8988T (cell line): ENCODE measurements around the gene MYBPH.

Experiments
- DNase-seq: peaks from one replicate; pipeline ENCODE4 v3.0.0; 2011

The MYBPH gene

DNA sequence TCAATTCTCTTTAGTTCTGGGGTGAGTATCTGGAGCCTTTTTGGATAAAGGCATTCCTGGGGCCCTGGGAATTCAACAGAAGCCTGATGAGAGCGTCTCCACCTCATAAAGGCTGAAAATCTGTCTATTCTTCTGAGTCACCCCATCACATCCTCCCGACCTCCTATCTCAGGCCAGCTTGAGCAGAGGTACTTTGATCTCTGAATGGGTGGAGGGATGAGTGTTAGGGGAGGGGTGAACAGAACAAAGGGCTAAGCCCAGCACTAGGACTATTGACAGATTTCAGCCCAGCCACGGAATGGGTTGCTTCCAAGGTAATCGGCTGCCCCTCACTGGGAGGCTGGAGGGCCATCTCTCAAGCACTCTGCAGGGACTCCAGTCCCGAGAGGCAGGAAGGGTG lies 2.5 kb upstream of the MYBPH start:
- DNase-seq = no peak

DNA sequence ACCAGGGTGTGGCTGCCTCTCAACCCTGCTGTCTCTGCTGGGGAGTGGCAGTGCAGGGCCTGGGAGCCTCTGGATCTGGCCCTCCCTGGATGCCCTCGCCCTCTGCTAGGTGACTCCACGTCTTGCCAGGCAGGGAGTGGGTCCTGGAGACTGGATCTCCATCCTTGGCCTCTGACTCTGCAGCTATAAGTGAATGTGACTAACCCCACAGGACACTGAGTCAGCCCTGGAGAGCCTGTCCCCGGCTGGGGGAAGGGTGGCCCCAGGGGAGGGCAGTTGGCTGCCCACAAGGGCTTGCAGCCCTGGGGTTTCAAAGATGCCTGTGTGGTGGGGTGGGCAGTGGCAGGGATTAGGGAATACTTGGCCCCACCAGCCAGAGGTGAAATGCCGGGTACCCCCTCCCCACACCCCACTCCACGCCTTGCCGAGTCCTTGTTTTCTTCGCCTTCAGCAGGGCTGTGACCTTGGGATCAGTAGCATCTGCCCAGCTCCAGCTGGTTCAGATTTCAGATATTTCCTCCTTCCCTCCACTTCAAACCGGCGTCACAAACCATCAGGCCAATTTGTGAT lies 1.9 kb upstream of the MYBPH start:
- DNase-seq = peak; percentile 42

DNA sequence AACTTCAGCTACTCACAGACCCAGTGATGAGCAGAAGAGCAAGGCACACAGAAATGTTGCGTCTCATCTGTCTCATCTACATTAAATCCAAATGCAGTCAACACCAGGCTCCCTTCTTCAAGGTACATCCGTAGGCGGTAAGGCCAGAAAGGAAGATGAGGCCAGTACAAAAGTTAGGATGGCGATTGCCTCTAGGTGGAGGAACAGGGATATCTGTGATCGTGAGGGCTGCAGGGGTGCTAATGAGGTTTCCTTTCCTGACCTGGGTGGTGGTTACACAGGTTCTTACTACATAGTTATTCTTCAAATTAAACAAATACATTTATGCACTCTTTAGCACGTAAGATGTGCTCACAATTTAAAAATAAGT lies 1.4 kb upstream of the MYBPH start:
- no peak for DNase-seq

DNA sequence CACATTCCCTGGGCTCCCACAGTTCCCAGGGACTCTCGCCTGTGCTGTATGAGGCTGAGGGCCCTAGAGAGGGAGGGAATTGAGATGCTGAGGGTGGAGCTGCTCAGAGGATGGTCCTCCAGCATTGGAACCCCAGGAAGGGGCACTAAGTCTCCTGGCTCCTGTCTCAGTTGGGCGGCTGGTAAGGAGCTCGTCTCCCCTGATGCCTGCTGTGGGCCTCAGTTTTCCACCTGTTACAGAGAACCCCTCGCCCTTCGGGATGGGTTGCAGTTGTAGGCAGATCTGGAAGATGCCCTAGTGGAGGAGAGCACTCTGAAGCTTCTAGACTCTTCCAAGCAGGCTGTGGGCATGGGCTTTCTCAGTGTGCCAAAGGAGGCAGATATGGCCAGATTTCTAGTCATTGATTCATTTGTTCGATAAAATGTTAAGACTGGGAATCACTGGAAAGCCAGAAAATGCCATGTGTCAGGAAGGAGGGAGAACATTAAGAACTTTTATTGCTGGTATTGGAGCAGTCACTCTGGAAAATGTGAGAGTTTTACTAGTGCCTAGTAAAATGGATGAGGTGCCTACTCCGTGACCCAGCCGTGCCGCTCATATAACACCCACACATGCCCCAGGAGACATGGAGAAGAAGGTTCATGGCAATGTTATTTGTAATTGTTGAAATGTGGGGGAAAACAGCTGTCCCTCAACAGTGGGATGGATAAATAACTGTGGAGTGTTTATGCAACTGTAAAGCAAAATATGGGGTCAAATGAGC lies 828 bp upstream of the MYBPH start:
- DNase-seq = no peak

DNA sequence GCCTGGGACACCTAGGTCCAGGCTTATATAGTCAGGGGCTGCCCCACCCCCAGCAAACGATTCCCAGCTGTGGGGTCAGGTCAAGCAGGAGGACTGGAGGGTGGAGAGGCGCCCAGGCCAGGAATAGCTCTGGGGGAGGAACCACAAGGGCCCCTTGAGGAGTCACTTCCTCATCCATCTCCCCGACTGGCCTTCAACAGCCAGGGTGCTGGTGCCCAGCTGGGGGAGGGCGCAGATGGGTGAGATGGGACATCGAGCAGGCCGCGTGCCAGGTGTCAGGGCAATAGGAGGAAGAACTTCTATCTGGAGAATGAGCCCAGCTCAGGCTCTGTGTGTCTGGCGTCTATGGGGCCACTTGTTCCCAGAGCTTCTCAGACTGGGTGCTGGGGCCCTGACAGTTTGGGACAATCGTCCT lies 208 bp upstream of the MYBPH start:
- DNase-seq = no peak

DNA sequence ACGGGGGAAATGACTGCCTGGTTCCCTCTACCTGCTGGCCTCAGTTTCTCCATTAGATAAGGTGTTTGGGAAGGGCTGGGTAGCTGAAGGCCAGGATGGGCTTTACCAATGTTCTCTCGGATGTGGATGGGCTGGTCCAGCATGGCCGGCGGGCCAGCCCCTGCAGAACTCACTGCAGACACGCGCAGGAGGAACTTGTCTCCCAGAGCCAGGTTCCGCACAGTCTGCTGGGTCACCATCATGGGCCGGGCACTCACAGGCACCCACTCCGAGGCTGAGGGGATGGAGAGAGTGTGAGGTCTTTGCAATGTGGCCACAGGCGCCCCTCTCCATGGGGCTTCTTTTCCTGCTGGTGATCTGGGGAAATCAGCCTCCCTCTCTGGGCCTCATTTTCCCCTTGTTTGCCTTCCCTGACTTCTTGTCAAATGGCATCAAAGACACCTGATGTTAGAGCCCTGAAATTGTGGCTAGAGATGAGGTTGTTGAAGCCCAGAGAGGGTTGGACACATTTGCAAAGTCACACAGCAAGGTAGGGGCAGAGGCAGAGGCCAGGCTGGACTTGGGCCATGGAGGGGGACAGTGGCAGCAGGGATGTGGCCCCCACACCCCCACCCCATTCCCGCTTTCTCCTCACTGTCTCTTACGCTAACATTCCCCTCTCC lies 1.2 kb downstream of the MYBPH start:
- DNase-seq = no peak

DNA sequence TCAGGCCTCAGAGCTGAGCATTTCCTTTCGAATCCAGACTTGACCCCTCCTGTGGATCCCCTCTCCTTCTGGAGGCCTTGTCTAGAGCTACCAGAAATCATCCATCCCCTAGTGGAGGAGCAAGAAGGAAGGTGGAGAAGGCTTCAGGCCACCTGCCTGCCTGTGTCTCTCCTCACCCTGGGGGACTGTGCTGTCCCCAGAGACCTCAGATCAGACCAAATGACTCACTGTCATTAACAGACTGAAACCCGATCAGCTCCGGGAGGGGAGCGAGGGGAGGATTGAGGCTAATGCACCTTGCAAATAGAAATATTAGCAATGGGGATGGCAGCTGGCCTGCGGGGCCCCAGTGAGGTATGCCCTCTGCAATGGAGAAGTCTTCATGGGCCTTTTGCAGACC lies 2.1 kb downstream of the MYBPH start:
- DNase-seq = no peak

DNA sequence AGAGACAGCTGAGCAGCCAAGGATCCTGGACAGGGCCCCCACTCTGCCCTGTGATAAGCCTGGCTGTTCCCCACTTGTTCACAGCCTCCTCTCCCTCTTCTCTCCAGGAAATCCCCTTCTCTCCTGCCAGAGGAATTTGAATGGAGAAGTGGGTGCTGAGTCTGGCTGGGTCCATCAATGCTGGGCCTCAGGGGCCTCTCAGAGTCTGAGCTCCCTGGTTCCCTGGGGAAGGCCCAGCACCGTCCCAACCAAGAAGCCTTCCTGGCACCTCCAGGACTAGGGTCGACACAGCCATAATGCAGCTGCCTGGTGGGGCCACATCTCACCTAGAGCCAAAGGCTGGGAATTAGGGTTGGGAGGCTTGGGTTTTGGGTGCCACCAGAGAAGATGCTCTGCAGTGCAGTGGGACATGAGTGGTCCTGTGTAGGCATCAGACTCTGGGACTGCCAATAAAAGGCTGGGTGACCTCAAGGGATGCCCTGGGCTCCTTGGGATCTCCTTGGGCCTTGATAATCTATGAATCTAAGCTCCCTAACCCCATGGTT lies 2.5 kb downstream of the MYBPH start:
- DNase-seq = no peak

DNA sequence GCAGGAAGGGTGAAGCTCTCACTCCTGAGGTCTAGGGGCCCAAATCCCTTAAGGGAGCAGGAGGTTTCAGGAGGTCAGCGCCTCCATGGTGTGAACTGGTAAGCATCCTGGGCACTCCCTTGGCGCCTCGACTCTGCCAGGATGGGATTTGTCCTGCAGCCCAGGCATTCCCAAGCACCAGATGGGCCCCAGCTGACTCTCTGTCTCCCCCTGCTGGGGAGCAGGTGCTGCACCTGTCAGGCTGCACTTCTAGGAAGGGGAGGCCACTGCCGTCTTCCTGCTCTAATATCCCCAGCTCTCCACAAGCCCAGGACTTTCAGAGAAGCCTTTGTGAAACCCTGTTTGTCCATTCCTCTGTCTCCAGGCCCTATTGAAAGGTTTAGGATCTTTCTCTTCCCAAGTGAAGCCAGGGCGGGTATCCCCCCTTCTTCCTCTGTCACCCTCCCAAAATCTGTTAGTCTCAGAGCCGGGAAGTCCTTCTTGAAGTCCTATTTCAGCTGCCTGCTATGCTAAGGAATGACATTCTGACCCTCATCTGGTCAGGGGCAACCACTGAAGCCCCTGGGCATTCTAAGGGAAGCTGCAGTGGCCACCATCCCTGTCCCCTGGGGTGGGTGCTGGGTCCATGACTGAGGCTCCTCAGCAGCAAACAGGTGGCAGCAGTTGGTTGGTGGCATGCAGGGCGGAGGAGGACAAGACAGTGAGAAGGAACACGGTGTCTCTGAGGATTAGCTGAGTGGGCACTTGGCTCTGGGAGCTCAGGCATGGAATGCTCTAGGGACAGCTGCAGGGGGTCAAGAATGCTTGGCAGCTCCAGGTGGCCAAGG lies 3.2 kb downstream of the MYBPH start:
- DNase-seq = peak; percentile 92

DNA sequence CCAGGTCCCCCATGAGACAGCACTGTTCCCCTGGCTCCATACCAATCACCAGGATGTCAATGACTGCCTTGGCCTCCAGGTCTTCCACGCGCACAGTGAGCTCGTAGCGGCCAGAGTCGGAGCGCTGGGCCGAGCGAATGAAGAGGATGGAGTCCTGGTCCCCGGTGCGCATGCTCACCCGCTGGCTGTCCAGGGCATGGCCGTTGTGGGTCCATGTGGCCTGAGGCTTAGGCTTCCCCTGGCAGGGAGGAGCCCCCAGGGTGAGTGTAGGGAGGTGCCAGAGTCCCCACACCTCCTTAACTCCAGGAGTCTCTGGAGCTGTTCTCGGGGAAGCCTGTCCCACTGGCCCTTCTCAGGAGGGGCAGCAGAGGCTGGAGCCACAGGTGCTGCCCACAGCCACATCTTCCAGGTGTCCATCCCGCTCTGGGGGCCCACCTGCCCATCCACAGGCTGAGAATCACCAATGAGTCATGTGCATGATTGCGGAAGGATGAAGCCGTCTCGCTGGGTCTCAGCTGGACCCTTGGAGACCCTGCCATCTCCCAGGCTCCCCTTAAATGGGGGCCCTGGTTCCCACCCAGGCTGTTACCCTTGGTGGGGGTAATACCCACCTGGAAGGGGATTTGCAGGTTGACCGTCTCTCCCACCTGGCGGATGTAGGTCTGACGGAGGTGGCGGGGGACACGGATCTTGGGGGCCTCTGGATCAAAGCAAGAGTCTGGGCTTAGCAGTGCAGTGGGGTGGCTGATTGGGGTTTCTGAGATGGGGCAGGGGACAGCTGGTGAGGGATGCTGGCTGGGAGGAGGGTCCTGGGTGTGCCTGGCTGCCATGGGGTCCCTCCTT lies 4.1 kb downstream of the MYBPH start:
- DNase-seq = no peak

DNA sequence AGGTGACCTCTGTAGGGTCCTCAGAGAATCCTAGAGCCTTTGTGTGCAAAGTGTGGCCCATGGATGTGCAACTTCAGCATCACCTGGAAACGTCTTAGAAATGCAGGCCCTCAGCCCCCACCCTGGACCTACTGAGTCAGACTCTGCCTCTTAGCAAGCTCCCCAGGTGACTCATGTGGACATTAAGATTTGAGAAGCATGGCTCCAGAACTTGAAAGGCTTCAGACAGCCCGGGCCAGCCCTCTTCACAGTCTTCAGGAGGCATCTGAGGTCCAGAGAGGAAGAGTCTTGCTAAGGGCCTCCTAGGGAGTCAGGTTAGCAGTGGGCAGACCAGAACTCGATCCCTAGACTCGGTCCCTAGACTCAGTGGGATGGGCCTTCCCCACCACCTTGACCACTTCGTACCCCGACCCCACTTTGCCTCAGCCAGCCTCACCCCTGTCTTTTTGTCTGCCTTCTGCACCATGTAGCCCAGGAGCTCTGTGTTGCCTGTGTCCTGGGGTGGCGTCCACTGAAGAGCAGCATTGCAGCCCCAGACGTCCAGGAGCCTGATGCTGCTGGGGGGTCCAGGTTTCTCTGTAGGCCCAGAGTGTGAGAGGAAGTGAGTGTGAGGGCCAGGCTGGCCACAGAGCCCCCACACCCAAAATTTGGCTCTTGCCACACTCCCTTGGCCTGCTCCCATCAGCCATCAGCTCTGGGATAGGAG lies 4.8 kb downstream of the MYBPH start:
- no peak for DNase-seq

DNA sequence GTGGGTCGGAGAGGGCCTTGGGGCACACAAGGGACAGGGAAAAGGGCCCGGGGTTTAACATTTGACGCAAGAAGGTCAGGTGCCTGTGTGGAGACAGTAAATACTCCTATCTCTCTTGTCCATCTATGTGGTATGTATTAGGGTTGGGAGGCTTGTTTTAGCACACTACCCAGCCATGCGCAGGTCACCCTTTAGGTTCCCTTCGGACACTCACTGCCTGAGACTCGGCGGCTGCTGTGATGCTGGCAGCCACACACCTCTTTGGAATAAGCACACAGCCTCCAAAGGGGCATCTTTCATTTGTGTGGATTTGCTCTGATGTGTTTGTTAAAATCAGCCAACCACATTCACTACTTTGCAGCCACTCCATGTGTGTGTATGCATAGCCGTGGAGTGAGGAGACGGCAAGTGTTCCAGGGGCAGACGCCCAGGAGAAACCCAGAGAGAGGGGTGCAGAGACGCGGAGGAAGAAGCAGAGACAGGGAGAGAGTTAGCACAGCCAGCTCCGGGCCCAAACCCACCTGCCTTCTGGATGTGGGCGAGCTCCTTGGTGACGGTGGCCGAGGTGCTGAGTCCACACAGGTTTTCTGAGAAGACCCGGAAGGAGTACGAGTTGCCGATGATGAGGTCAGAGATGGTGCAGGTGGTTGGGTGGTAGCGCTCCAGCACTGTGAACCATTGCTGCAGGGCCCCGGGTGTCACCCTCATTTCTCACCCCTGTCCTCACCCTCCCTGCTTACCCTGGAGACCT lies 5.7 kb downstream of the MYBPH start:
- no peak for DNase-seq

DNA sequence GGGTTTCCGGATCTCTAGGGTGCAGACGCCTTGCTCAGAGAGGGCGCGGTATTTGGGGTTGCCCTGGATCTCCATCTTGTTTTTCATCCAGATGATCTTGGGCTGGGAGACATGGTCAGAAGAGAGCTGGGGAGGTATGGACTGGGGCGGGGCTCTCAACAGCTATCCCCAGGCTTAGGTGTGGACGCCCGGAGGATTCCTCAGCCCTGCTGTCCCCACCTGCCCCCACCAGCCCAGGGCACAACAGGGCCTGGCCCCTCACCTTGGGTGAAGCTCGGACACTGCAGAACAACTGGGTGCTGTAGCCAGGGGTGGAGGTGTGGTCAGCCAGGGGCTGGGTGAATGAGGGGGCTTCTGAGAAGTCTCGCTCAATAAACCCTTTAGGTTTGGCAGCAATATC lies 6.6 kb downstream of the MYBPH start:
- DNase-seq = no peak

DNA sequence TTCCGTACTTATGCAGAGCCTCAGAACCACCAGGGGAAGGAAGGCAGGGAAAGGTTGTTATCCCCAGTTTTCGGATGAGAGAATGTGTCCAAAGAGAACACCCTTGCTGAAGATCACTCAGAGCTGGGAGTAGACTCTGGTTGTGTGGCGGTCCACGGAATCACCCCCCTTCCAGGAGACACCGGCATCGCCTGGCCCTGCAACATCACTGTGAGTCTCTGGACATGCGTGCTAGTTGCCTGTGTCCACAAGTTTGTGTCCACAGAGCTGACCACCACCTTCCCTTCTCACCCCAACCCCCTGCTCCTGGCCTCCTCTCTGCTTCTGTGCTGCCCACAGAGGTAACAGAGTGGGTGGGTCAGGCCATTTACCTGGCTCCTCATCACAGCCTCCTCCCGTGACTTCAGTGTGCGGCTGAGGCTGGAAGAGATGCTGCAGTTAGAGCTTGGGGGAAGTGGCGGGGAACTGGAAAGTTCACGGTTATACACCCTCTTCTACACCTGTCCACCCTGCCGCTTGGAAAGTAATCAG lies 7.3 kb downstream of the MYBPH start:
- no peak for DNase-seq

DNA sequence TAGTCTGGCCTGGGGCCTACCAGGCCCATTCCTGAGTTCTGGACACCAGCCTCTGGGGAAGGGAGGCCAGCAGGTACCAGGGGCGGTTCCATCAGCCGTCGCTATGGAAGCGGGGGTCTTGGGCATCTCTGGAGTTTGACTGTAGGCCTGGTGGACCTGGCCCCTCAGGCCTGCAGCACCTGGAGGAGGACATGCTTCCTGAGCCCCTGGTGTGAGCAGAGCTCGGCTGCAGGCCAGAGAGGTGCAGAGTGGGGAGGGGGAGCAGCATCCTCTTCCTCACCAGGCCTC lies 7.8 kb downstream of the MYBPH start:
- no peak for DNase-seq

DNA sequence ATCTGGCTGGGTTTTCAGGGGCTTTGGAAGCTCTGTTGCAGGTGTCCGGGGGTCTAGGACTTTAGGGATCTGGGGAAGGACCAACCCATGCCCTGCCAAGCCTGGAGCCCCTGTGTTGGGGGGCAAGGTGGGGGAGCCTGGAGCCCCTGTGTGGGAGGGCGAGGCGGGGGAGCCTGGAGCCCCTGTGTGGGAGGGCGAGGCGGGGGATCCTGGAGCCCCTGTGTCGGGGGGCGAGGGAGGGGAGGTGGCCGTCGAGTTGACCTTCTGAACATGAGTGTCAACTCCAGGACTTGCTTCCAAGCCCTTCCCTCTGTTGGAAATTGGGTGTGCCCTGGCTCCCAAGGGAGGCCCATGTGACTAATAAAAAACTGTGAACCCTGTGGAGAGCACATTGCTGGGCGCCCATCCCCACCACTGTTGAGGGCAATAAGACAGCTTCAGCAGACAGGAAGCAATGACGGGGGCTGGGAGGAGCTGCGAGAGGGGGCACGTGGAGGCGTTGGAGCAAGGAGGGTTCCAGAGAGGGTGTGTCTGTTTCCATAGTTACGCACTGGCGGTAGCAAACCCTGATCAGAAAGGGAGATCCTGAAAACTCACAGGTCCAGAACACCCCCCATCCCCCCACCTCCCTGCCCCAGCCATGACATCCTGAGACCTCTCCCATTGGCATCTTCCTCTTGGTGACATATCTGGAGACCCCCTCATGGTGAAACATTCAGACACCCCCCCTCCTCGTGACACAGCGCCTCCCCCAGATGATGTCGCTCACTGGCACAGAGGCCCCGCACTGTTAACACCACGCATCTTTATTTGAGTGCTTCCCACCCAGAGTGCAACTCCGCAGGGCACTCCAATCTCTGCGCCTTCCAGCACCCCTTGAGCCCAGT lies 8.4 kb downstream of the MYBPH start:
- DNase-seq = no peak

DNA sequence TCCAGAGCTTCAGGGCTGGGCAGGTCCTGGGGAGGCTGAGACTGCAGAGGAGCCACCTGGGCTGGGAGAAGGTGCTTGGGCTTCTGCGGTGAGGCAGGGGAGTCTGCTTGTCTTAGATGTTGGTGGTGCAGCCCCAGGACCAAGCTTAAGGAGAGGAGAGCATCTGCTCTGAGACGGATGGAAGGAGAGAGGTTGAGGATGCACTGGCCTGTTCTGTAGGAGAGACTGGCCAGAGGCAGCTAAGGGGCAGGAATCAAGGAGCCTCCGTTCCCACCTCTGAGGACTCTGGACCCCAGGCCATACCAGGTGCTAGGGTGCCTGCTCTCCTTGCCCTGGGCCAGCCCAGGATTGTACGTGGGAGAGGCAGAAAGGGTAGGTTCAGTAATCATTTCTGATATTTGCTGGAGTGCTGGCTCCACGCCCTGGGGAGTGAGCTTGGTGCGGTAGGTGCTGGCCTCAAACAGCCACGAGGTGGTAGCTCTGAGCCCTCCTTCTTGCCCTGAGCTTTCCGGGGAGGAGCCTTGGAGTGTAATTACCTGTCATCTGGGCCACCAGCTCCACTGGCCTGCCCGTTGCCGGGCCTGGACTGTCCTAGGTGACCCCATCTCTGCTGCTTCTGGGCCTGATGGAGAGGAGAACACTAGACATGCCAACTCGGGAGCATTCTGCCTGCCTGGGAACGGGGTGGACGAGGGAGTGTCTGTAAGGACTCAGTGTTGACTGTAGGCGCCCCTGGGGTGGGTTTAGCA lies 9.3 kb downstream of the MYBPH start:
- DNase-seq = peak; percentile 70

DNA sequence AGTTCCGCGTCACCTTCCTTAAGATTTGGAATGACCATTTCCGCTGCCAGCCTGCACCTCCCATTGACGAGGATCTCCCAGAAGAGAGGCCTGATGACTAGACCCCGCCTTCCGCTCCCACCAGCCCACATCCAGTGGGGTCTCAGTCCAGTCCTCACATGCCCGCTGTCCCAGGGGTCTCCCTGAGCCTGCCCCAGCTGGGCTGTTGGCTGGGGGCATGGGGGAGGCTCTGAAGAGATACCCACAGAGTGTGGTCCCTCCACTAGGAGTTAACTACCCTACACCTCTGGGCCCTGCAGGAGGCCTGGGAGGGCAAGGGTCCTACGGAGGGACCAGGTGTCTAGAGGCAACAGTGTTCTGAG lies 9.8 kb downstream of the MYBPH start:
- no peak for DNase-seq
